ENCODE data around the gene ZNF605.

DNA sequence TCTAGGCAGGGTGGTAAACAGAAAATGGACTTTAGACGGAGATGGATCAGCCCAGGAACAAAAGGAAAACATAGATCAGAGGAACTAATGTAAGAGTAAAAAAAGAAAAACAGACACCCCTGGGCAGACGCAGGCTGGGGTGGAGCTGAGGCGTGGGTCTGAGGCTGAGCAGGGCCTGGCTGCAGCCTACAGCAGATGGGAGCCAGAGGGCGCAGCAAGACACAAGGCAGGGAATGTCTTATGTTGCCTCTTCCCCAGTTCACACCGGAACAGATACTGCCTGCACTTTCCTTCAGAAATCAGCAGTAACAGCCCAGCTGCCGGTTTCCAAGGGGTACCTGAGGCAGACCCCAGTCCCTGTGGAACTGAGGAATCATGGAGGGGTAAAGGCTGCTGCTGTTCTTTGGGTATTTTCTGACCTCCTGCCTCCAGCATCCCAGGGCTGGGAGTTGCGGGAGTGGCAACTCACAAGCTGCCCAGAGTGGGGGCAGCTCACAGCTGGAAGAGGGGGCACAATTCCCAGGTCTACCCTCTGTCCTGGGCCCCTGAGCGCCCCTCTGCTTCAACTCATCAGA is 9.8 kb downstream of the ZNF605 start:
- TF ChIP-seq, protein P1, sequence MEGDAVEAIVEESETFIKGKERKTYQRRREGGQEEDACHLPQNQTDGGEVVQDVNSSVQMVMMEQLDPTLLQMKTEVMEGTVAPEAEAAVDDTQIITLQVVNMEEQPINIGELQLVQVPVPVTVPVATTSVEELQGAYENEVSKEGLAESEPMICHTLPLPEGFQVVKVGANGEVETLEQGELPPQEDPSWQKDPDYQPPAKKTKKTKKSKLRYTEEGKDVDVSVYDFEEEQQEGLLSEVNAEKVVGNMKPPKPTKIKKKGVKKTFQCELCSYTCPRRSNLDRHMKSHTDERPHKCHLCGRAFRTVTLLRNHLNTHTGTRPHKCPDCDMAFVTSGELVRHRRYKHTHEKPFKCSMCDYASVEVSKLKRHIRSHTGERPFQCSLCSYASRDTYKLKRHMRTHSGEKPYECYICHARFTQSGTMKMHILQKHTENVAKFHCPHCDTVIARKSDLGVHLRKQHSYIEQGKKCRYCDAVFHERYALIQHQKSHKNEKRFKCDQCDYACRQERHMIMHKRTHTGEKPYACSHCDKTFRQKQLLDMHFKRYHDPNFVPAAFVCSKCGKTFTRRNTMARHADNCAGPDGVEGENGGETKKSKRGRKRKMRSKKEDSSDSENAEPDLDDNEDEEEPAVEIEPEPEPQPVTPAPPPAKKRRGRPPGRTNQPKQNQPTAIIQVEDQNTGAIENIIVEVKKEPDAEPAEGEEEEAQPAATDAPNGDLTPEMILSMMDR (IDR thresholded peaks at IDR 0.05): no peak
- TF ChIP-seq POLR2A (IDR thresholded peaks at IDR 0.05) (no peak), EP300 (IDR thresholded peaks at IDR 0.05) (no peak)

Measured in ovary (tissue), 3 donors.